H1 (cell line): ENCODE results near the gene ZP2.

ENCODE experiments used
- ATF3 ChIP-seq: IDR thresholded peaks from 2 replicates; pipeline ENCODE4 v1.6.1; 2011; ENCODE audit warnings: low read depth, mild to moderate bottlenecking, low read length; ENCODE audit not compliant: insufficient read depth
- EZH2 ChIP-seq: fragments of 200-600 bp; sonication (generic); IDR thresholded peaks from 2 replicates; pipeline ENCODE4 v1.7.1; 2012; ENCODE audit warnings: low read depth, mild to moderate bottlenecking, moderate library complexity, low read length, inconsistent platforms; ENCODE audit not compliant: severe bottlenecking
- JUN ChIP-seq: IDR thresholded peaks from 2 replicates; pipeline ENCODE4 v1.6.1; 2011; ENCODE audit warnings: low read depth, mild to moderate bottlenecking, improper control_type of control experiment, low read length
- JUND ChIP-seq: IDR thresholded peaks from 2 replicates; pipeline ENCODE4 v1.6.1; 2011; ENCODE audit warnings: mild to moderate bottlenecking, improper control_type of control experiment, low read length
- KDM1A ChIP-seq: fragments of 200-600, 300-600 bp; sonication (generic); IDR thresholded peaks from 2 replicates; pipeline ENCODE4 v1.7.1; 2016; ENCODE audit warnings: mild to moderate bottlenecking, low read length, borderline replicate concordance
- NRF1 ChIP-seq: IDR thresholded peaks from 2 replicates; pipeline ENCODE4 v1.6.1; 2011; ENCODE audit warnings: mild to moderate bottlenecking, low read depth, low read length, improper control_type of control experiment
- POLR2A ChIP-seq, 2 experiments: IDR thresholded peaks; 1 replicate in 1 of 2; 2 replicates in 1 of 2; pipeline ENCODE4 v1.6.1; 2011; ENCODE audit warnings: low read depth in 2 of 2, low read length in 2 of 2, mild to moderate bottlenecking in 2 of 2; ENCODE audit errors: control extremely low read depth in 1 of 2
- SP2 ChIP-seq: IDR thresholded peaks from 2 replicates; pipeline ENCODE4 v1.6.1; 2012; ENCODE audit warnings: mild to moderate bottlenecking, low read length, inconsistent platforms
- TAF1 ChIP-seq: IDR thresholded peaks from 2 replicates; pipeline ENCODE4 v1.6.1; 2011; ENCODE audit warnings: mild to moderate bottlenecking, low read depth, low read length
- TAF7 ChIP-seq: optimal IDR thresholded peaks from 2 replicates; pipeline ENCODE3; 2011; ENCODE audit warnings: low read depth, mild to moderate bottlenecking, inconsistent platforms, low read length, moderate library complexity, borderline replicate concordance
- ZNF274 ChIP-seq: IDR thresholded peaks from 2 replicates; pipeline ENCODE4 v1.7.0; 2012; ENCODE audit warnings: low read length, borderline replicate concordance; ENCODE audit errors: extremely low read depth
- TF ChIP-seq, protein P1 (sequence below), 3 experiments: IDR thresholded peaks; 1 replicate in 2 of 3; 2 replicates in 1 of 3; pipeline versions ENCODE4 v1.5.1 to v1.6.1; 2011; ENCODE audit warnings: low read length in 3 of 3, mild to moderate bottlenecking in 3 of 3, inconsistent platforms in 2 of 3, low read depth in 1 of 3, moderate library complexity in 1 of 3; ENCODE audit not compliant: insufficient read depth in 1 of 3; ENCODE audit errors: control extremely low read depth in 1 of 3
- TF ChIP-seq, protein P2 (sequence below): fragments of 300-600 bp; sonication (generic); IDR thresholded peaks from 2 replicates; pipeline ENCODE4 v1.7.1; 2012; ENCODE audit warnings: low read length, moderate library complexity, mild to moderate bottlenecking, inconsistent platforms; ENCODE audit not compliant: insufficient replicate concordance

DNA sequence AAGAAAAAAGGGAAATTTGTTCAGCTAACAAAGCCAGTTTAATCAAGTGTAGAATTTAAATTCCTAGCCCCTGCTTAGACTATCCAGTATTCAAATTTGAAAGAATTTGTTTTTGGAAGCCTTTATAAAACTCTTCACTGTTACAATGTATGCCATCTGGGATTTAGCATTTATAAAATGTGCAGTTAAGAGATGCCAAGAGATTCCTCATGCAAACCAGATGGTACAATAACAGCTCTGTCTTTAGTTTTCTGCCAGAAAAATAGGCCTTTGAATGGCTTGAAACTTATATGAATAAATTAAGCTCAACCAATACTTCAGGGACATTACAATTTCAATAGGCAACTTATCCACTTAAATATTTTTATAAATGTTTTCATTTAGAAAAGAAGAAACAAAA lies 15.4 kb upstream of the ZP2 start:
- no peak for TF ChIP-seq EZH2
- TF ChIP-seq JUND = no peak
- TF ChIP-seq SP2 = no peak
- TF ChIP-seq, protein P1, sequence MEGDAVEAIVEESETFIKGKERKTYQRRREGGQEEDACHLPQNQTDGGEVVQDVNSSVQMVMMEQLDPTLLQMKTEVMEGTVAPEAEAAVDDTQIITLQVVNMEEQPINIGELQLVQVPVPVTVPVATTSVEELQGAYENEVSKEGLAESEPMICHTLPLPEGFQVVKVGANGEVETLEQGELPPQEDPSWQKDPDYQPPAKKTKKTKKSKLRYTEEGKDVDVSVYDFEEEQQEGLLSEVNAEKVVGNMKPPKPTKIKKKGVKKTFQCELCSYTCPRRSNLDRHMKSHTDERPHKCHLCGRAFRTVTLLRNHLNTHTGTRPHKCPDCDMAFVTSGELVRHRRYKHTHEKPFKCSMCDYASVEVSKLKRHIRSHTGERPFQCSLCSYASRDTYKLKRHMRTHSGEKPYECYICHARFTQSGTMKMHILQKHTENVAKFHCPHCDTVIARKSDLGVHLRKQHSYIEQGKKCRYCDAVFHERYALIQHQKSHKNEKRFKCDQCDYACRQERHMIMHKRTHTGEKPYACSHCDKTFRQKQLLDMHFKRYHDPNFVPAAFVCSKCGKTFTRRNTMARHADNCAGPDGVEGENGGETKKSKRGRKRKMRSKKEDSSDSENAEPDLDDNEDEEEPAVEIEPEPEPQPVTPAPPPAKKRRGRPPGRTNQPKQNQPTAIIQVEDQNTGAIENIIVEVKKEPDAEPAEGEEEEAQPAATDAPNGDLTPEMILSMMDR (IDR thresholded peaks at IDR 0.05; ENCODE audit: control extremely low read depth in 1 of 3, insufficient read depth in 1 of 3, low read depth in 1 of 3, low read length in 3 of 3) = no peak
- no peak for TF ChIP-seq POLR2A (IDR thresholded peaks at IDR 0.05; ENCODE audit: control extremely low read depth in 1 of 2, low read depth in 2 of 2, low read length in 2 of 2)
- no peak for TF ChIP-seq KDM1A
- TF ChIP-seq TAF7 = no peak
- TF ChIP-seq ZNF274 = no peak
- TF ChIP-seq TAF1 = no peak
- no peak for TF ChIP-seq JUN
- TF ChIP-seq ATF3 = no peak
- TF ChIP-seq, protein P2, sequence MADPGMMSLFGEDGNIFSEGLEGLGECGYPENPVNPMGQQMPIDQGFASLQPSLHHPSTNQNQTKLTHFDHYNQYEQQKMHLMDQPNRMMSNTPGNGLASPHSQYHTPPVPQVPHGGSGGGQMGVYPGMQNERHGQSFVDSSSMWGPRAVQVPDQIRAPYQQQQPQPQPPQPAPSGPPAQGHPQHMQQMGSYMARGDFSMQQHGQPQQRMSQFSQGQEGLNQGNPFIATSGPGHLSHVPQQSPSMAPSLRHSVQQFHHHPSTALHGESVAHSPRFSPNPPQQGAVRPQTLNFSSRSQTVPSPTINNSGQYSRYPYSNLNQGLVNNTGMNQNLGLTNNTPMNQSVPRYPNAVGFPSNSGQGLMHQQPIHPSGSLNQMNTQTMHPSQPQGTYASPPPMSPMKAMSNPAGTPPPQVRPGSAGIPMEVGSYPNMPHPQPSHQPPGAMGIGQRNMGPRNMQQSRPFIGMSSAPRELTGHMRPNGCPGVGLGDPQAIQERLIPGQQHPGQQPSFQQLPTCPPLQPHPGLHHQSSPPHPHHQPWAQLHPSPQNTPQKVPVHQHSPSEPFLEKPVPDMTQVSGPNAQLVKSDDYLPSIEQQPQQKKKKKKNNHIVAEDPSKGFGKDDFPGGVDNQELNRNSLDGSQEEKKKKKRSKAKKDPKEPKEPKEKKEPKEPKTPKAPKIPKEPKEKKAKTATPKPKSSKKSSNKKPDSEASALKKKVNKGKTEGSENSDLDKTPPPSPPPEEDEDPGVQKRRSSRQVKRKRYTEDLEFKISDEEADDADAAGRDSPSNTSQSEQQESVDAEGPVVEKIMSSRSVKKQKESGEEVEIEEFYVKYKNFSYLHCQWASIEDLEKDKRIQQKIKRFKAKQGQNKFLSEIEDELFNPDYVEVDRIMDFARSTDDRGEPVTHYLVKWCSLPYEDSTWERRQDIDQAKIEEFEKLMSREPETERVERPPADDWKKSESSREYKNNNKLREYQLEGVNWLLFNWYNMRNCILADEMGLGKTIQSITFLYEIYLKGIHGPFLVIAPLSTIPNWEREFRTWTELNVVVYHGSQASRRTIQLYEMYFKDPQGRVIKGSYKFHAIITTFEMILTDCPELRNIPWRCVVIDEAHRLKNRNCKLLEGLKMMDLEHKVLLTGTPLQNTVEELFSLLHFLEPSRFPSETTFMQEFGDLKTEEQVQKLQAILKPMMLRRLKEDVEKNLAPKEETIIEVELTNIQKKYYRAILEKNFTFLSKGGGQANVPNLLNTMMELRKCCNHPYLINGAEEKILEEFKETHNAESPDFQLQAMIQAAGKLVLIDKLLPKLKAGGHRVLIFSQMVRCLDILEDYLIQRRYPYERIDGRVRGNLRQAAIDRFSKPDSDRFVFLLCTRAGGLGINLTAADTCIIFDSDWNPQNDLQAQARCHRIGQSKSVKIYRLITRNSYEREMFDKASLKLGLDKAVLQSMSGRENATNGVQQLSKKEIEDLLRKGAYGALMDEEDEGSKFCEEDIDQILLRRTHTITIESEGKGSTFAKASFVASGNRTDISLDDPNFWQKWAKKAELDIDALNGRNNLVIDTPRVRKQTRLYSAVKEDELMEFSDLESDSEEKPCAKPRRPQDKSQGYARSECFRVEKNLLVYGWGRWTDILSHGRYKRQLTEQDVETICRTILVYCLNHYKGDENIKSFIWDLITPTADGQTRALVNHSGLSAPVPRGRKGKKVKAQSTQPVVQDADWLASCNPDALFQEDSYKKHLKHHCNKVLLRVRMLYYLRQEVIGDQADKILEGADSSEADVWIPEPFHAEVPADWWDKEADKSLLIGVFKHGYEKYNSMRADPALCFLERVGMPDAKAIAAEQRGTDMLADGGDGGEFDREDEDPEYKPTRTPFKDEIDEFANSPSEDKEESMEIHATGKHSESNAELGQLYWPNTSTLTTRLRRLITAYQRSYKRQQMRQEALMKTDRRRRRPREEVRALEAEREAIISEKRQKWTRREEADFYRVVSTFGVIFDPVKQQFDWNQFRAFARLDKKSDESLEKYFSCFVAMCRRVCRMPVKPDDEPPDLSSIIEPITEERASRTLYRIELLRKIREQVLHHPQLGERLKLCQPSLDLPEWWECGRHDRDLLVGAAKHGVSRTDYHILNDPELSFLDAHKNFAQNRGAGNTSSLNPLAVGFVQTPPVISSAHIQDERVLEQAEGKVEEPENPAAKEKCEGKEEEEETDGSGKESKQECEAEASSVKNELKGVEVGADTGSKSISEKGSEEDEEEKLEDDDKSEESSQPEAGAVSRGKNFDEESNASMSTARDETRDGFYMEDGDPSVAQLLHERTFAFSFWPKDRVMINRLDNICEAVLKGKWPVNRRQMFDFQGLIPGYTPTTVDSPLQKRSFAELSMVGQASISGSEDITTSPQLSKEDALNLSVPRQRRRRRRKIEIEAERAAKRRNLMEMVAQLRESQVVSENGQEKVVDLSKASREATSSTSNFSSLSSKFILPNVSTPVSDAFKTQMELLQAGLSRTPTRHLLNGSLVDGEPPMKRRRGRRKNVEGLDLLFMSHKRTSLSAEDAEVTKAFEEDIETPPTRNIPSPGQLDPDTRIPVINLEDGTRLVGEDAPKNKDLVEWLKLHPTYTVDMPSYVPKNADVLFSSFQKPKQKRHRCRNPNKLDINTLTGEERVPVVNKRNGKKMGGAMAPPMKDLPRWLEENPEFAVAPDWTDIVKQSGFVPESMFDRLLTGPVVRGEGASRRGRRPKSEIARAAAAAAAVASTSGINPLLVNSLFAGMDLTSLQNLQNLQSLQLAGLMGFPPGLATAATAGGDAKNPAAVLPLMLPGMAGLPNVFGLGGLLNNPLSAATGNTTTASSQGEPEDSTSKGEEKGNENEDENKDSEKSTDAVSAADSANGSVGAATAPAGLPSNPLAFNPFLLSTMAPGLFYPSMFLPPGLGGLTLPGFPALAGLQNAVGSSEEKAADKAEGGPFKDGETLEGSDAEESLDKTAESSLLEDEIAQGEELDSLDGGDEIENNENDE = no peak
- no peak for TF ChIP-seq NRF1
